IPS DF 4.7 (cell line): ENCODE results near the gene TEF.
"Not testable (repeated sequence)": the region's sequence is repeated elsewhere in the genome, so short reads cannot be mapped to it uniquely, and the experiment has no call there.

Experiments used
- DNase-seq: peaks from one replicate; pipeline ENCODE4 v3.0.0-alpha.2; 2013; ENCODE audit warnings: low spot score; ENCODE audit errors: extremely low read depth

The TEF gene

GRCh38 chr22:41418717-41419116 is 37.0 kb downstream of the TEF start:
- no peak for DNase-seq

GRCh38 chr22:41425660-41426365 is 44.1 kb downstream of the TEF start:
- DNase-seq, result no peak

GRCh38 chr22:41429232-41429950 is 47.6 kb downstream of the TEF start:
- no peak for DNase-seq

GRCh38 chr22:41429951-41430332 is 48.2 kb downstream of the TEF start:
- DNase-seq, result no peak

GRCh38 chr22:41431656-41432055 is 49.9 kb downstream of the TEF start:
- no peak for DNase-seq

- not testable (repeated sequence) for DNase-seq
Measured at GRCh38 chr22:41433480-41433879, 51.7 kb downstream of the TEF start.

GRCh38 chr22:41434361-41435003 is 52.7 kb downstream of the TEF start:
- DNase-seq, result not testable (repeated sequence)

- DNase-seq, result no peak
Measured at GRCh38 chr22:41435560-41435959, 53.8 kb downstream of the TEF start.

- DNase-seq, result no peak
Measured at GRCh38 chr22:41436322-41437113, 54.8 kb downstream of the TEF start.

GRCh38 chr22:41437198-41437597 is 55.5 kb downstream of the TEF start:
- no peak for DNase-seq

GRCh38 chr22:41440511-41440910 is 58.8 kb downstream of the TEF start:
- not testable (repeated sequence) for DNase-seq

GRCh38 chr22:41442240-41442792 is 60.6 kb downstream of the TEF start:
- DNase-seq, result no peak

- DNase-seq, result peak; percentile 98
Measured at GRCh38 chr22:41444360-41445128, 62.8 kb downstream of the TEF start.

GRCh38 chr22:41445129-41446056 is 63.7 kb downstream of the TEF start:
- DNase-seq, result no peak

GRCh38 chr22:41446057-41446501 is 64.3 kb downstream of the TEF start:
- no peak for DNase-seq

GRCh38 chr22:41446639-41447434 is 65.1 kb downstream of the TEF start, which contains the start of gene TOB2:
Gene TOB2 (minus strand): TSS chr22:41446801. CDS start chr22:41437345, 9,456 bp downstream.
- no peak for DNase-seq

- DNase-seq, result no peak
Measured at GRCh38 chr22:41447435-41448188, 65.9 kb downstream of the TEF start.
